Measurements from ENCODE around the gene P2RX7.

The P2RX7 gene

DNA sequence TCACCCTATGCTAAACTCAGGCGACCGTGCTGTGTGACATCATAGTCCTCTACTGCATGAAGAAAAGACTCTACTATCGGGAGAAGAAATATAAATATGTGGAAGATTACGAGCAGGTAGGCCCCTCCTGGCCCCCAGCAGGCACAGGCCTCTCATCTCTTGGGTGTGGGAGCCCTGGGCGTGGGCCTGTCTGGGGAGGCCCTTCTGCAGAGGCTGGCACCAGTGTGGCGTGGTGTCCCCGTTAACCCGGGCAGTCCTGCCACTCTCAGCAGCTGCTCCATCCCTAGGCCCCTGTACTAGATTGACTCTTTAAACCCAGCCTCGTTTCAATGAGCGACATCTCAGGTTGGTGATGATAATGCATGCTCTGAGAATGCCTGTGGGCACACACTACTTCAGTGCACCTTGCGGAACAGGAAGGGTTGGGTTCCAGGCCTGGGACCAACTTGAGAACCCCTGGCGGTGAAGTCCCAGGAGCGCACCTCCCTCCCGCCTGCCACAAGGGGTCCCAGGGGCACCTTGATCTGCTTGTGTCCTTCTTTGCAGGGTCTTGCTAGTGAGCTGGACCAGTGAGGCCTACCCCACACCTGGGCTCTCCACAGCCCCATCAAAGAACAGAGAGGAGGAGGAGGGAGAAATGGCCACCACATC lies 100.4 kb downstream of the P2RX7 start:
- TF ChIP-seq, protein P1, sequence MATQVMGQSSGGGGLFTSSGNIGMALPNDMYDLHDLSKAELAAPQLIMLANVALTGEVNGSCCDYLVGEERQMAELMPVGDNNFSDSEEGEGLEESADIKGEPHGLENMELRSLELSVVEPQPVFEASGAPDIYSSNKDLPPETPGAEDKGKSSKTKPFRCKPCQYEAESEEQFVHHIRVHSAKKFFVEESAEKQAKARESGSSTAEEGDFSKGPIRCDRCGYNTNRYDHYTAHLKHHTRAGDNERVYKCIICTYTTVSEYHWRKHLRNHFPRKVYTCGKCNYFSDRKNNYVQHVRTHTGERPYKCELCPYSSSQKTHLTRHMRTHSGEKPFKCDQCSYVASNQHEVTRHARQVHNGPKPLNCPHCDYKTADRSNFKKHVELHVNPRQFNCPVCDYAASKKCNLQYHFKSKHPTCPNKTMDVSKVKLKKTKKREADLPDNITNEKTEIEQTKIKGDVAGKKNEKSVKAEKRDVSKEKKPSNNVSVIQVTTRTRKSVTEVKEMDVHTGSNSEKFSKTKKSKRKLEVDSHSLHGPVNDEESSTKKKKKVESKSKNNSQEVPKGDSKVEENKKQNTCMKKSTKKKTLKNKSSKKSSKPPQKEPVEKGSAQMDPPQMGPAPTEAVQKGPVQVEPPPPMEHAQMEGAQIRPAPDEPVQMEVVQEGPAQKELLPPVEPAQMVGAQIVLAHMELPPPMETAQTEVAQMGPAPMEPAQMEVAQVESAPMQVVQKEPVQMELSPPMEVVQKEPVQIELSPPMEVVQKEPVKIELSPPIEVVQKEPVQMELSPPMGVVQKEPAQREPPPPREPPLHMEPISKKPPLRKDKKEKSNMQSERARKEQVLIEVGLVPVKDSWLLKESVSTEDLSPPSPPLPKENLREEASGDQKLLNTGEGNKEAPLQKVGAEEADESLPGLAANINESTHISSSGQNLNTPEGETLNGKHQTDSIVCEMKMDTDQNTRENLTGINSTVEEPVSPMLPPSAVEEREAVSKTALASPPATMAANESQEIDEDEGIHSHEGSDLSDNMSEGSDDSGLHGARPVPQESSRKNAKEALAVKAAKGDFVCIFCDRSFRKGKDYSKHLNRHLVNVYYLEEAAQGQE (IDR thresholded peaks at IDR 0.05; ENCODE audit: insufficient read depth in 1 of 2, low read depth in 2 of 2, low read length in 2 of 2), result no peak
- TF ChIP-seq TAF1 (IDR thresholded peaks at IDR 0.05; ENCODE audit: borderline replicate concordance, insufficient read depth, low read length) (no peak), POLR2AphosphoS5 (IDR thresholded peaks at IDR 0.05; ENCODE audit: low read depth, low read length) (no peak), SIN3A (IDR thresholded peaks at IDR 0.05; ENCODE audit: borderline replicate concordance, insufficient read depth, low read length) (no peak), FOXP2 (optimal IDR thresholded peaks at IDR 0.05; ENCODE audit: borderline replicate concordance, extremely low read depth, extremely low read length, insufficient read depth) (no peak)

DNA sequence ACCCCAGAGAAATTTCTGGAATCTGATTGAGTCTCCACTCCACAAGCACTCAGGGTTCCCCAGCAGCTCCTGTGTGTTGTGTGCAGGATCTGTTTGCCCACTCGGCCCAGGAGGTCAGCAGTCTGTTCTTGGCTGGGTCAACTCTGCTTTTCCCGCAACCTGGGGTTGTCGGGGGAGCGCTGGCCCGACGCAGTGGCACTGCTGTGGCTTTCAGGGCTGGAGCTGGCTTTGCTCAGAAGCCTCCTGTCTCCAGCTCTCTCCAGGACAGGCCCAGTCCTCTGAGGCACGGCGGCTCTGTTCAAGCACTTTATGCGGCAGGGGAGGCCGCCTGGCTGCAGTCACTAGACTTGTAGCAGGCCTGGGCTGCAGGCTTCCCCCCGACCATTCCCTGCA lies 100.9 kb downstream of the P2RX7 start:
- no peak for TF ChIP-seq TAF1 (IDR thresholded peaks at IDR 0.05; ENCODE audit: borderline replicate concordance, insufficient read depth, low read length)
- no peak for TF ChIP-seq POLR2AphosphoS5 (IDR thresholded peaks at IDR 0.05; ENCODE audit: low read depth, low read length)
- no peak for TF ChIP-seq FOXP2 (optimal IDR thresholded peaks at IDR 0.05; ENCODE audit: borderline replicate concordance, extremely low read depth, extremely low read length, insufficient read depth)
- TF ChIP-seq, protein P1 (IDR thresholded peaks at IDR 0.05; ENCODE audit: insufficient read depth in 1 of 2, low read depth in 2 of 2, low read length in 2 of 2), result no peak
- no peak for TF ChIP-seq SIN3A (IDR thresholded peaks at IDR 0.05; ENCODE audit: borderline replicate concordance, insufficient read depth, low read length)

DNA sequence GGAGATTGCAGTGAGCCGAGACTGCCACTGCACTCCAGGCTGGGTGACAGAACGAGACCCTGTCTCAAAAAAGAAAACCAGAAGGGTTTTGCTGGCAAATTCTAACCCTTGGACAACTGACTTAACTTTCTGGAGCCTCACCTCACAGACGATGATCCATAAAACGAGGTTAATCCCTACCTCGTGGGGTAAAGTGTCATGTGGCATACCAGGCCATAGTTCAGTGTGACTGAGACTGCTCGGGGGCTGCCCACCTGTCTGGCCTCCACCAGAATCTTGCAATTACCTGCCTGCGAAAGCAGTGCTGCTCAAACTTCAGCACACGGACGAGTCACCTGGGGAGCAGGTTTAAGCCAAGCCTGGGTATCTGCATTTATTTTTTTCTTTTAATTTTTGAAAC lies 104.1 kb downstream of the P2RX7 start:
- TF ChIP-seq, protein P1 (IDR thresholded peaks at IDR 0.05; ENCODE audit: insufficient read depth in 1 of 2, low read depth in 2 of 2, low read length in 2 of 2), result no peak
- TF ChIP-seq TAF1 (IDR thresholded peaks at IDR 0.05; ENCODE audit: borderline replicate concordance, insufficient read depth, low read length) (no peak), FOXP2 (optimal IDR thresholded peaks at IDR 0.05; ENCODE audit: borderline replicate concordance, extremely low read depth, extremely low read length, insufficient read depth) (no peak), SIN3A (IDR thresholded peaks at IDR 0.05; ENCODE audit: borderline replicate concordance, insufficient read depth, low read length) (no peak), POLR2AphosphoS5 (IDR thresholded peaks at IDR 0.05; ENCODE audit: low read depth, low read length) (no peak)

DNA sequence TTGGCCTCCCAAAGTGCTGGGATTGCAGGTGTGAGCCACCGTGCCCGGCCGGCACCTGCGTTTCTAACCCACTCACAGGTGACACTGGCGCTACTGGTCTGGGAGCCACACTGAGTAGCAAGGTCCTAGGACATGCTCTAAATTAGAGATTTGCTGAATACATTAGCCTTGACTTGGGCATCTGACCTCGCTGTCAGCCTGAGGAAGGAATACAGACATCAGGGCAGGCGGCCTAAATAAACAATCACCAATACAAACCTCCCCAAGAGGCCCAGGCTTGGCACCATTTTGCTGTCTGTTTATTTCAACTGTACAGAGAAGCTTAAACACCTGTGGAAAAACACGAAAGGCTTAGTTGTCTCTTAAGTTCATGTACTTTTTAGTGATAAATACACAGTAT lies 104.7 kb downstream of the P2RX7 start:
- TF ChIP-seq POLR2AphosphoS5 (IDR thresholded peaks at IDR 0.05; ENCODE audit: low read depth, low read length), result no peak
- TF ChIP-seq FOXP2 (optimal IDR thresholded peaks at IDR 0.05; ENCODE audit: borderline replicate concordance, extremely low read depth, extremely low read length, insufficient read depth), result no peak
- no peak for TF ChIP-seq TAF1 (IDR thresholded peaks at IDR 0.05; ENCODE audit: borderline replicate concordance, insufficient read depth, low read length)
- TF ChIP-seq, protein P1 (IDR thresholded peaks at IDR 0.05; ENCODE audit: insufficient read depth in 1 of 2, low read depth in 2 of 2, low read length in 2 of 2), result no peak
- TF ChIP-seq SIN3A (IDR thresholded peaks at IDR 0.05; ENCODE audit: borderline replicate concordance, insufficient read depth, low read length), result no peak
